Large intestine (tissue), 12 donors: ENCODE data around the gene PCP4L1. TPM values are rescaled to one million over a fixed set of nuclear protein-coding genes. Genes with fewer than 3 reads are reported as not detected.
A peak's percentile ranks its signal among the peaks of the same experiment; 100 is the strongest.

Experiments
- DNase-seq, 2 donors: peaks; one replicate each; pipeline versions ENCODE4 v3.0.0 to v3.0.0-alpha.2; 2013
- H3K27ac ChIP-seq: one replicate; pipeline ENCODE4 v1.5.1; 2013; ENCODE audit warnings: low read length
- H3K27me3 ChIP-seq: 2 replicates; pipeline ENCODE4 v1.6.1; 2013; ENCODE audit warnings: low read length; ENCODE audit not compliant: control insufficient read depth, insufficient read depth
- H3K36me3 ChIP-seq: 2 replicates; pipeline ENCODE4 v1.6.1; 2013; ENCODE audit warnings: low read length; ENCODE audit not compliant: control insufficient read depth, insufficient read depth
- H3K4me1 ChIP-seq: one replicate; pipeline ENCODE4 v1.6.1; 2013; ENCODE audit warnings: low read length; ENCODE audit not compliant: control insufficient read depth, insufficient read depth
- H3K4me3 ChIP-seq: one replicate; pipeline ENCODE4 v1.5.1; 2013; ENCODE audit warnings: low read length
- H3K9me3 ChIP-seq: one replicate; pipeline ENCODE4 v1.6.1; 2013; ENCODE audit warnings: mild to moderate bottlenecking, low read depth, low read length, moderate library complexity; ENCODE audit not compliant: control insufficient read depth
- WGBS: methylation state at CpG from one replicate; pipeline ENCODE4 v1.1.5; 2013; ENCODE audit warnings: low lambda C conversion rate; ENCODE audit not compliant: insufficient coverage; 5-methylcytosine and 5-hydroxymethylcytosine counted together
- long read RNA-seq, 11 donors: transcript quantifications; one replicate each; lab custom pipeline, GENCODE V29; 2026
- polyA plus RNA-seq: library from polyadenylated mRNA; unstranded; fragments of 120-200 nt; gene quantifications from one replicate; pipeline ENCODE4 v1.2.1, GENCODE V29; 2013

The PCP4L1 gene
- polyA plus RNA-seq: 9.4 TPM
- long read RNA-seq, donor 1: 0 reads
- long read RNA-seq, donor 2, partial matches to known transcripts: 0 of 3 reads
- long read RNA-seq, donor 2, other reads (novel, unspliced or antisense): 0 of 3 reads
- long read RNA-seq, donor 3: 0 reads
- long read RNA-seq, donor 4, partial matches to known transcripts: 0 of 1 reads
- long read RNA-seq, donor 4, other reads (novel, unspliced or antisense): 0 of 1 reads
- long read RNA-seq, donor 5, partial matches to known transcripts: 0 of 1 reads
- long read RNA-seq, donor 5, other reads (novel, unspliced or antisense): 0 of 1 reads
- long read RNA-seq, donor 6, partial matches to known transcripts: 0 of 4 reads
- long read RNA-seq, donor 6, other reads (novel, unspliced or antisense): 0 of 4 reads
- long read RNA-seq, donor 7, partial matches to known transcripts: 0 of 1 reads
- long read RNA-seq, donor 7, other reads (novel, unspliced or antisense): 0 of 1 reads
- long read RNA-seq, donor 8, partial matches to known transcripts: 0 of 4 reads
- long read RNA-seq, donor 8, other reads (novel, unspliced or antisense): 0 of 4 reads
- long read RNA-seq, donor 9, transcript PCP4L1-201 (3 exons, 1,424 nt): major isoform, 6 of 6 reads
- long read RNA-seq, donor 9, partial matches to known transcripts: 0 of 6 reads
- long read RNA-seq, donor 9, other reads (novel, unspliced or antisense): 0 of 6 reads
- long read RNA-seq, donor 10, partial matches to known transcripts: 5 of 9 reads
- long read RNA-seq, donor 10, other reads (novel, unspliced or antisense): 0 of 9 reads
- long read RNA-seq, donor 11, partial matches to known transcripts: 0 of 1 reads
- long read RNA-seq, donor 11, other reads (novel, unspliced or antisense): 0 of 1 reads

DNA sequence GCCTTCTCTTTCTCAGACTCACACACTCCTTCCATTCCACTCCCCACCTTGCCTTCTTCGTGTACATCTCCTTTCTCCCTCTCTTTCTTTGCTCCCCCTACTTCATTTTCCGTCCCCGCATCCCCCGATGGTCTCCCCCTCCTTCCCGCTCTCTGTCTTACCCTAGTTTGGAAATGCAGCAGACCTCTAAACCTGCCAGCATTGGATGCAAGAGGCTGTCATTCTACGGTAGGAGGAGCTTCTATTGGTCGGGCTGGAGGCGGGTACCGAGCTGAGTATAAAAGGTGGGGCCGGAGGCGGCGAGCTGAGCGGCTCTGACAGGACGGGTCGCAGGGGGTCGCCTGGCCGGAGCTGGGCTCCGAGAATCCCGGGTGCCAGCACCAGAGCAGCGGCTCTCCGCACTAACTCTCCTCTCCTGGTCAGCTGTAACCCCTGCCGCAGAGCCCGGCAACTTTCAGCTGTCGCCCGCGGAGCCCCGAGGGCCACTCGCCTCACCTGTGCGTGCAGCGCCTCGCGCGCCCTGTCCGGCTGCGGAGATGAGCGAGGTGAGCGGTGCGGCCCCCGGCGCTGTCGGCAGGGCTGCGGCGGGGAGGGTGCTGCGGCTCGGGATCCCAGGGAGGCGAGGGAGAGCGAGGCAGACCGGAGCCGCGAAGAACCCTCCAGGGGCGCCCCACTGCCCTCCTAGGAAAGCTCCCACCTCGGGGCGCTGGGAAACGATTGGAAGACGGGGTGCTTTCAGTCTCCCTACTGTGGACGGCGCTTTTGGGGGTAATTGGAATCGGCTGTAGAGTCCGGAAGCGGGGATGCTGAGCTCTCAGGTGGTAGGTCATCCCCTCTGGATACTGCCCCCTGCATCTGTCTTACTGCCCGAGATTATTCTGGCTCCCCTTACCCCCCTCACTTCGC, at the start of gene PCP4L1:
Gene PCP4L1, plus strand, starts transcription at position 307 of the 906 bp plus-strand sequence. Its CDS starts 230 bp downstream, at position 537.
- H3K27ac ChIP-seq: no peak within 1 kb of the TSS
- 13% methylated on average over 3 of the region's 62 CpGs for WGBS
- H3K9me3 ChIP-seq: peaks cover 14% of the 10 kb centered on the region
- peak; percentile 53 to 80 for DNase-seq
- H3K27me3 ChIP-seq: peaks cover 16% of the 10 kb centered on the region
- no peaks in the 10 kb centered on the region for H3K36me3 ChIP-seq
- H3K4me1 ChIP-seq: peaks cover 20% of the 10 kb centered on the region
- peak within 1 kb of the TSS; percentile 50 for H3K4me3 ChIP-seq

DNA sequence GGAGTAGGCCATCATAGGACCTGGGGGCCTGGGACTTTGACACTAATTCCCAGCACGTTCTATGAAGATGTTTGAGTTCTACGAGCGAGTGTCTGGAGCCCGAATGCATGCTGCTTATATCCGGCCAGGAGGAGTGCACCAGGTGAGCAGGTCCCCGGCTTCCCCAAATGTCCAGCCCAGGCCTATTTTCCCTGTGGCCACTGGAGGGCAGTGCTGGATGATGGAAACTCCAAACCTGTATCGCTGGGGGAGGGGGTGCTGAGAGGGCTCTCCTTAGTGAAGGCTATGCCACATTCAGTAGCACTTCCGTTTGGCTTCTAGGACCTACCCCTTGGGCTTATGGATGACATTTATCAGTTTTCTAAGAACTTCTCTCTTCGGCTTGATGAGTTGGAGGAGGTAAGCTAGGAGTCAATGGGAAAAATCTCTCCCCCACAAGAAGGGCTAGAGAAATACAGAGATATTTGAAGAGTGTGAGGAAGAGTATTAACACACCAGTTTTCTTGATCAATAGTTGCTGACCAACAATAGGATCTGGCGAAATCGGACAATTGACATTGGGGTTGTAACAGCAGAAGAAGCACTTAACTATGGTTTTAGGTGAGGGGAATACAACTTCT, 48.6 kb upstream of the PCP4L1 start:
- Histone ChIP-seq H3K9me3 (no peaks in the 10 kb centered on the region), H3K27me3 (no peaks in the 10 kb centered on the region), H3K36me3 (peaks cover 79% of the 10 kb centered on the region), H3K4me1 (peaks cover 3% of the 10 kb centered on the region), H3K4me3 (no peak overlapping the region), H3K27ac (peak overlapping the region; percentile 11)
- peak in 1 of 2 donors; percentile 69 for DNase-seq
- WGBS: no CpG with 5 or more reads among the region's 11 CpGs

DNA sequence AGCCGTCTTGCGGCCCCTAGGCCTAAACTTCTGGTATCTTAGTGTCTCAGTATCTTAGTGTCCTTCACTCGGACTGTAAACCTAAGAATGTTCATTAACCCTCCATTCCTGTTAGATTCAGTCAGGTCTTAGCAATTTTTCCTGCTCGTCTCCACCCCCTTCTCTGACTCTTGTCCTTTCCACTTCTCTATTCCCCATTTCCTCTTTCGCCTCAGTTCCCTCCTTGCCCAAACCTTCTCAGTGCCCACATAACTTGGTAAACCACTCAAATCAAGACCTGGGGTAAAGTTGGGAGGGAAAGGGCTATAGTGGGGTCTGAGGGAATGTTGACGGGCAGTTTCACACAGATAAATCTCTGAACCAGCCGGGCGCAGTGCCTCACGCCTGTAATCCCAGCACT, 44.2 kb upstream of the PCP4L1 start:
- 92% methylated on average over 3 of the region's 9 CpGs for WGBS

DNA sequence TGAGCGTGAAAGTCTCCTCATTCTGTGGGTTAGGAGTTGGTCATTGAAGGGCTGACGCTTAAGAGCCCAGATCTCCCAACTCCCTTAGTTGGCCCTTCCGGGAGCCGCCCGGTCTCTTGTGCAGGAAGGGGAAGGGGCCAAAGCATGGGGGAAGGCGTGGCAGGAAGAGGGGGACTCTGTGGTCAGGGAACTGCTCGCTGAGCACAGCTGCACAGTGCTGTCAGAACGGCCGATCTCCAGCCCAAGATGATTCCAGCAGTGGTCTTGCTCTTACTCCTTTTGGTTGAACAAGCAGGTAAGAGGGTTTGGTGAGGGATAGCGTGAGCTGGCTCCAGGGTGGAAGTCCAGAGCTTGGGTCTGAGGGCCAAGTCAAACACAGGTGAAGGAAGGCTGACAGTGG, 43.5 kb upstream of the PCP4L1 start, which contains the start of gene FCER1G:
Gene FCER1G, plus strand, starts transcription at position 220 of the 400 bp plus-strand sequence. Its CDS starts 27 bp downstream, at position 247.
- Histone ChIP-seq H3K27me3 (no peaks in the 10 kb centered on the region), H3K4me3 (no peak within 1 kb of the TSS), H3K36me3 (peaks cover 50% of the 10 kb centered on the region), H3K4me1 (peaks cover 39% of the 10 kb centered on the region), H3K9me3 (no peaks in the 10 kb centered on the region), H3K27ac (peak within 1 kb of the TSS; percentile 89)
- no peak for DNase-seq
- no CpG with 5 or more reads among the region's 10 CpGs for WGBS

More for the DNA sequence above, 44.2 kb upstream of the PCP4L1 start:
- no peak overlapping the region for H3K4me3 ChIP-seq
- H3K27me3 ChIP-seq: no peaks in the 10 kb centered on the region
- no peak overlapping the region for H3K27ac ChIP-seq
- H3K4me1 ChIP-seq: peaks cover 34% of the 10 kb centered on the region
- H3K9me3 ChIP-seq: no peaks in the 10 kb centered on the region
- DNase-seq: no peak
- peaks cover 57% of the 10 kb centered on the region for H3K36me3 ChIP-seq

DNA sequence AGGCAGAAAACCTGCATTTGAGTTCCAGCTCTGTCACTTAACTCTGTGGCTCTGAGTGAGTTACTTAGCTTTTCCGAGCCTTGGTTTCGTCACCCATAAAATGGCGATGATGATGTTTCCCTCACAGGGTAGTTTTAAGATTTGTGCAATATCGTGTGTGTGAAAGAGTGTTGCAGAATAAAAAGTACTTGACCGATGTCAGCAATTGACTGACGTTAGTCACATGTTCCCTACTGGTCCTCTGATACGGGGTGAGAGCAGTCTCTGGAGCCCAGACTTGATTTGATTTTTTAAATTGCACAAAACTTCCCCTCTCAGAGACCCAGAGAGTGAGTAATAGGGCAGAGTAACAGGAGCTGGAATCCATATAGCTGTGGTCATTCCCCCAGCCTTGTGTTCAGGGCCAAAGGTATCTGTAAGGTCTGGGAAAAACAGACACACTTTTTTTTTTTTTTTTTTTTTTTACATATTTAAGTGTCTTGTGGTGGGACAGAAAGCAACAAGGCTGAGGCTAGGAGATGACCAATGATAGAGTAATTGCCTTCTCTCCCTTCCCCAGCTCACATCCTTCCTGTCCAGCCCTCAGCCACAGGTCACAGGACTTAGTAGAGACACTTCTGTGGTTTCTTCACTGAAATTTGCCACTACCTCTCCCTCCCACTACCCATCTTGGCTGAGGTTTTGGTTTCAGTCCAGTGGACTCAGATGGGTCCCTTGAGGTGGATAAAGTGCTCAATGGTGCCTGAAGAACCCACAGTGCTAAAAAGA, 41.4 kb upstream of the PCP4L1 start:
- no CpG with 5 or more reads among the region's 7 CpGs for WGBS
- H3K27me3 ChIP-seq: no peaks in the 10 kb centered on the region
- DNase-seq: peak in 1 of 2 donors; percentile 68
- no peak overlapping the region for H3K4me3 ChIP-seq
- H3K27ac ChIP-seq: peak overlapping the region; percentile 89
- H3K36me3 ChIP-seq: peaks cover 29% of the 10 kb centered on the region
- peaks cover 45% of the 10 kb centered on the region for H3K4me1 ChIP-seq
- H3K9me3 ChIP-seq: no peaks in the 10 kb centered on the region

DNA sequence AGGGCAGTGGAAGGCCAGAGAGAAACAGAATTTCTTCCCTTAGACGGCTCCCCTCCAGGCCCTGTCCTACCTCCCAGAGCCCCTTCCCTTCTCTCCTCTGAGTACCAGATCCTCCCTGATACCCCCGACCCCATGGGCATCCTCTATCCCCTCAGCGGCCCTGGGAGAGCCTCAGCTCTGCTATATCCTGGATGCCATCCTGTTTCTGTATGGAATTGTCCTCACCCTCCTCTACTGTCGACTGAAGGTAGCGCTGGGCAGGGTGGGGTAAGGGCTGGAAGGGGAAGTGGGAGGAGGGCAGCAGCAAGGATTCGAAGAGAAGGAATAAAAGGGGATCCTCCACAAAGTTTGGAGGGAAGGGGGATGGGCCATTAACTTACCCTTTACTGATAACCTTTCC, 40.7 kb upstream of the PCP4L1 start:
- no CpG with 5 or more reads among the region's 6 CpGs for WGBS
- Histone ChIP-seq H3K27ac (peak overlapping the region; percentile 89), H3K27me3 (no peaks in the 10 kb centered on the region), H3K9me3 (no peaks in the 10 kb centered on the region), H3K4me1 (peaks cover 50% of the 10 kb centered on the region), H3K4me3 (no peak overlapping the region), H3K36me3 (peaks cover 22% of the 10 kb centered on the region)
- DNase-seq: no peak

DNA sequence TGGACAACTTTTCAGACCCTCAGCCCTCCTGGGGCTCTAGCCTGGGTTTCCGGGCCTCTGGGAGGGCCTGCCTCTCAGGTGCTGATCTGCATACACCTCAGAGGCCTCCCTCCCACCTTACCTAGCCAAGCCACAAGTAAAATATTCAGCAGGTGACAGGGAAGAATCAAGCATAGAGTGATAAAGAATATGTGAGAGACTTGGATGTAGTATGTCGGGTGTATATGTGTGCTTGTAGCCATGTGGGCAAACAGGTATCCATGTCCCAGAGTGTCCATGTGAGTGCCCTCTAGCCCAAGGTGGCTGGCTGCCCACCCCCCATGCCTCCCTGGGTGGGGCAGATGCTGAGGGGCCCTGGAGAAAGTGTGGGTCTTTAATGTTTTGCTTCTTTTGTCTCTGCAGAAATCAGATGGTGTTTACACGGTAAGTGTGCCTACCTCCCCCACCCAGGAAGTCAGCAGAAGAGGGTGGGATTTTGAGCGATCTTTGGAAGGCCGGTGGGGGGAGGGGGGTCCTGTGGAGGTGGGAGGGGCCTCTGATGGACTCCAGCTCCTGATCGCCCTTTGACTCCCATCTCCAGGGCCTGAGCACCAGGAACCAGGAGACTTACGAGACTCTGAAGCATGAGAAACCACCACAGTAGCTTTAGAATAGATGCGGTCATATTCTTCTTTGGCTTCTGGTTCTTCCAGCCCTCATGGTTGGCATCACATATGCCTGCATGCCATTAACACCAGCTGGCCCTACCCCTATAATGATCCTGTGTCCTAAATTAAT, 40.1 kb upstream of the PCP4L1 start:
- Histone ChIP-seq H3K27me3 (no peaks in the 10 kb centered on the region), H3K27ac (peak overlapping the region; percentile 89), H3K36me3 (peaks cover 16% of the 10 kb centered on the region), H3K4me1 (peaks cover 56% of the 10 kb centered on the region), H3K9me3 (no peaks in the 10 kb centered on the region), H3K4me3 (no peak overlapping the region)
- WGBS: no CpG with 5 or more reads among the region's 8 CpGs
- DNase-seq: peak; percentile 59 to 77

DNA sequence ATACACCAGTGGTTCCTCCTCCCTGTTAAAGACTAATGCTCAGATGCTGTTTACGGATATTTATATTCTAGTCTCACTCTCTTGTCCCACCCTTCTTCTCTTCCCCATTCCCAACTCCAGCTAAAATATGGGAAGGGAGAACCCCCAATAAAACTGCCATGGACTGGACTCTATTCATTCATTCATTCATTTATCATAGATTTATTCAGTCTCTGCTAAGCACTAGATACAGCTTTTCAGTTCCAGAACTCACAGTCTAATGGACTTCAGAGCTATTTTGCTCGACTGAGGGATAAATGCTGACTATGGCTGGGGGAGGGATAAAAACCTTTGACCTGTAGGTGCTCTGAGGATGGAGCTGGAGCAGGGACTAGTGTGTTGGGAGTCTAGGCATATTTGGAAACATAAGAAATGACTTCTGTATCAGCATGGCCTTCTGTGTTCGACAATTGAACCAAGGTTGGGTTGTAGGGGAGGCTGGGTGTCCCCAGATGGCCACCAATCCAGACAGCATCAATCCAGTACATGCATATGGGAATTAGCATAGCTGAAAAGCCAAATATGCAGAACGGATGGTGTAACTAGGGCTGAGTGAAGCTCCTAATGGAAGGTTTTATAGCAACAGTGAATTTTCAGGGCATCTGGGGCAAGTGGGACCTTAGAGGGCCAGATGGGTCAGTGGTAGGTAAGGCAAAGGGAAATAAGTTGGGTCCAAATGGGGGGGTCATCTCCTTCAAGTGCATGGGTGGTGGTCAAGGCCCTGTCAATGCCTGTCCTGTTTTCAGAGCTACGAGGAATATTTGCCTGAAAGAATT, 39.3 kb upstream of the PCP4L1 start:
- Histone ChIP-seq H3K36me3 (peaks cover 8% of the 10 kb centered on the region), H3K9me3 (no peaks in the 10 kb centered on the region), H3K27ac (peak overlapping the region; percentile 89), H3K4me1 (peaks cover 64% of the 10 kb centered on the region), H3K27me3 (no peaks in the 10 kb centered on the region), H3K4me3 (no peak overlapping the region)
- DNase-seq: peak in 1 of 2 donors; percentile 65
- WGBS: no CpG with 5 or more reads among the region's 5 CpGs
